Measurements from ENCODE around the gene ADORA2A.

ADORA2A gene

DNA sequence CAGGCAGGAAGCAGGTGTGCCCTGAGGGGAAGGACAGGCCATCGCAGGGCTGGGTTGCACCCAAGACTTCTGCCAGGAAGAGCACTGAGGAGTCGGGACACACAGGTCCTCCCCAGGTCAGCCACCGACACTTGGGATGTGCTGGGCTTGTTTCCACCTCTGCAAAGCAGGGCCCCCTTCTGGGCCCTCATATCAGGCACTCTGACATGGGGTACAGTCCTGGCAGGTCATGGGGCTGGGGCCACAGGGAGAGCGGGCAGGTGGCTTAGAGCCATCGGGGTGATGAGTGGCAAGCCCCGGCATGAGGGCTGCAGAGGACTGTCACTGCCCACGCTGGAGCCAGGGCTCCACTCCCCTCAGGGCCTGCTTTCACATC, 7.9 kb upstream of the ADORA2A start:
- WGBS, 2 experiments (ENCODE audit: insufficient coverage in 2 of 2): 93 to 94% methylated on average over 7 of the region's 7 CpGs
- Histone ChIP-seq H3K27ac (ENCODE audit: low read depth, low read length, severe bottlenecking) (no peak overlapping the region), H3K4me3 (ENCODE audit: extremely low read depth, insufficient read depth, low read length, poor library complexity, severe bottlenecking) (no peak overlapping the region), H3K4me1 (ENCODE audit: control insufficient read depth, insufficient read depth, low read length, poor library complexity, severe bottlenecking) (peaks cover 3% of the 10 kb centered on the region), H3K9me3 (ENCODE audit: control insufficient read depth, low read length) (no peaks in the 10 kb centered on the region), H3K36me3 (ENCODE audit: control insufficient read depth, insufficient read depth, low read length) (peaks cover 29% of the 10 kb centered on the region)

DNA sequence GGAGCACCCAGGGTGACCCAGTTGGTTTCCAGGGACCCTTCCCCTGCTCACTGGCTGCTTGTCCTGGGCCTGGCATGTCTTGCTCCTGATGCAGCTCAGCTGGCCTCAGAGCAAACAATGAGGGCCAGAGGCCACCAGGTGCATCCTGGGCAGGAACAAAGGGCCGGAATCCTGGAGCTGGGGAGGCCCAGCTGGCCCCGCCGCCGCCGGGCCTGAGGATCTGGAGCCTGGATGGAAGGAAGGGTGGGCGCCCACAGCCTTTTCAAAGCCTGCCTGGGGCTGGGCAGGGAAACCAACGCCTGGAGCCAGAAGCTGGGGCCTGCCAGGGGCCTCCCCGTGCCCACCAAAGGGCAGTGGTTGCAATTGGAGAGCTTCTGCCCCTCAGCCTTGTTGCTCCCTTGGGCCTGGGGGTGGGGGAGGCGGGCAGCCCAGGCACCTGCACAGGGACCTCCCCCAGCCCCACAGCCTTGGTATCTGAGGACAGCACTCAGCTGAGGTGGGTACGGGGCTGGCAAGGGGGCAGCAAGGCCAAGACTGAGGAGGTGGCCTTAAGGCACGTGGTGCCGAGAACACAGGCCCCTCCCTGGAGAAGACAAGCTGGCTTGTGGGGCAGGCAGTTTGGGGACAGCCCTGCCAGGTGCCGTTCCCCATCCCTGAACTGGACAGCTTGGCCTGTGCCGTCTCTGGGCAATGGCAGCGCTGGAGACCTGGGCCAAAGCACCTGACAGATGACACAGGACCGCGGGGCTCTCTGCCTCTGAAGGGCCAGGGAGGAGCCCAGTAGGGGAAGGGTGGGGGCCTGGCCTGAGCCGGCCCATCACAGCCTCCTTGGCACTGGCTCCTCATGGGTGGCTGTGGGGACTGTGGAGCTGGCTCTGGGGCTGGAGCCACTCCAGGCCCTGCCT, 7.1 kb upstream of the ADORA2A start:
- 82 to 83% methylated on average over 14 to 16 of the region's 18 CpGs for WGBS, 2 experiments (ENCODE audit: insufficient coverage in 2 of 2)
- peaks cover 3% of the 10 kb centered on the region for H3K4me1 ChIP-seq (ENCODE audit: control insufficient read depth, insufficient read depth, low read length, poor library complexity, severe bottlenecking)
- H3K36me3 ChIP-seq (ENCODE audit: control insufficient read depth, insufficient read depth, low read length): peaks cover 20% of the 10 kb centered on the region
- peak overlapping the region; percentile 10 for H3K27ac ChIP-seq (ENCODE audit: low read depth, low read length, severe bottlenecking)
- no peak overlapping the region for H3K4me3 ChIP-seq (ENCODE audit: extremely low read depth, insufficient read depth, low read length, poor library complexity, severe bottlenecking)
- no peaks in the 10 kb centered on the region for H3K9me3 ChIP-seq (ENCODE audit: control insufficient read depth, low read length)

DNA sequence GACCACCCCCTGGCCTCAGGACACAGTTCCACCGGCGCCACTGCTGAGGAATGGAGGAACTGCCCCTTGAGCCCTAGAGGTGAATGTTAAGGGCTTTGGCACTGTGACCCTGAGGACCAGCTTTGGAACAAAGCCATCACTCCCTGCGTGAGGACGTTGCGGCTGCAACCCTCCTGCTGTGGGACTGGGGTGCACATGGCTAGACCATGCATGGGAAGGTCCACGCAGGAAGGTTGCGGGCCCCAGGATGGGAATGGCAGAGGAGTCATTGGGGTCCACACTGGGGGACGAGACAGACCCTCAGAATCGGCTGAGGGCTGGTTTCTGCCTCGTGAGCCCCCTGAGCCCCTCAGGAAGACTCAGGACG, 6.4 kb upstream of the ADORA2A start:
- Histone ChIP-seq H3K36me3 (ENCODE audit: control insufficient read depth, insufficient read depth, low read length) (peaks cover 14% of the 10 kb centered on the region), H3K27ac (ENCODE audit: low read depth, low read length, severe bottlenecking) (peak overlapping the region; percentile 10), H3K4me3 (ENCODE audit: extremely low read depth, insufficient read depth, low read length, poor library complexity, severe bottlenecking) (no peak overlapping the region), H3K9me3 (ENCODE audit: control insufficient read depth, low read length) (no peaks in the 10 kb centered on the region), H3K4me1 (ENCODE audit: control insufficient read depth, insufficient read depth, low read length, poor library complexity, severe bottlenecking) (peaks cover 3% of the 10 kb centered on the region)
- 90 to 97% methylated on average over 7 to 9 of the region's 11 CpGs for WGBS, 2 experiments (ENCODE audit: insufficient coverage in 2 of 2)

DNA sequence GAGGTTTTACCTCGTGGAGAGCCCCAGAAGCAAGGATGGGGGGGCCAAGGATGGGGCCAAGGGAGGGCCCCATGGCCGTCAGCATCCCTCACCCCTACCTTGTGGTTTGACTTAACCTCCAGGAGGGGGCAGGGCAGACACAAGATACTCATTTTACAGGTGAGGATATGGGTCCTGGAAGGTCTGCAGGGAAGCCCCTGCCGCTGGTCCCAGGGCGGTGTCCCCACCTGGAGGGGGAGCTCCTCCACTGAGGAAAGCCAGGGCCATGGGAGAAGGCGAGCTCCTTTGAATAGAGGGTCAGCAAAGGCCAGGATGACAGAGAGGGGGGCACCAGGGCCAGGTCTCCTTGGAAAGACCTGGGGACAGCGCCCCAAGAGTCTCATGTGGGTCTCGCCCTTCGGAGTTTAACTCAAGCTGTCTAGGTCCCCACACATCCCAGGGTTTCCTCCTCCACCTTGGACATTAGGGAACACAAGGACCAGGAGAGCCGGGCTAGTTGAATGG, 5.9 kb upstream of the ADORA2A start:
- WGBS, 2 experiments (ENCODE audit: insufficient coverage in 2 of 2): 43 to 48% methylated on average over 5 to 7 of the region's 9 CpGs
- Histone ChIP-seq H3K4me1 (ENCODE audit: control insufficient read depth, insufficient read depth, low read length, poor library complexity, severe bottlenecking) (peaks cover 3% of the 10 kb centered on the region), H3K4me3 (ENCODE audit: extremely low read depth, insufficient read depth, low read length, poor library complexity, severe bottlenecking) (no peak overlapping the region), H3K27ac (ENCODE audit: low read depth, low read length, severe bottlenecking) (no peak overlapping the region), H3K36me3 (ENCODE audit: control insufficient read depth, insufficient read depth, low read length) (peaks cover 9% of the 10 kb centered on the region), H3K9me3 (ENCODE audit: control insufficient read depth, low read length) (no peaks in the 10 kb centered on the region)

DNA sequence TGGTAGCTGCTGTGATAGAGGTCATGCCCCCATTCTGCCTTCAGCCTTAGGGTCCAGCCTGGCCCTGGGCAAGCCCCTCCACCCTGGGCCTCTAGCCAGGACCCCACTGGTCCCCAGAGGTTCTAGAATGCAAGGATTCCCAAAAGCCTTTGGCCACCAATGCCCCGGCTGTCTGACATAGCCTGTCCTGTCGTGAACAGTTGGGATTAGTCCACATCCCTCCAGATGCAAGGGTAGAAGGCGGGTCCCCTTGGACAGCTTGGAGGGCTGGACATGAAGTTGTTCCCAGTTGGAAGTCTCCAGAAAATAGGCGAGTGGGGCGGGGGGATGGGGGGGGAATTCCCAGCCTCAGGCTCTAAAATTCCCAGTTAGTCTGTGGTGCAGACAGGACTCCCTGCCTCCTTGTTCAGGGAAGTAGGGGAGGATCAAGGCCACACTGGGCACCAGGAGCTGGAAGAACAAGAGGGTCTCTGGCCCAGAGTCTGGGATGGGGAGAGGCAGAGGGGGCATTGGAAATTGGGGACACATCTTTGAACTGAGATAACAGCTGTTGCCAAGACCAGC, 5.2 kb upstream of the ADORA2A start:
- Histone ChIP-seq H3K9me3 (ENCODE audit: control insufficient read depth, low read length) (no peaks in the 10 kb centered on the region), H3K36me3 (ENCODE audit: control insufficient read depth, insufficient read depth, low read length) (peaks cover 2% of the 10 kb centered on the region), H3K4me1 (ENCODE audit: control insufficient read depth, insufficient read depth, low read length, poor library complexity, severe bottlenecking) (peaks cover 3% of the 10 kb centered on the region), H3K27ac (ENCODE audit: low read depth, low read length, severe bottlenecking) (no peak overlapping the region), H3K4me3 (ENCODE audit: extremely low read depth, insufficient read depth, low read length, poor library complexity, severe bottlenecking) (no peak overlapping the region)
- 81 to 89% methylated on average over 5 of the region's 5 CpGs for WGBS, 2 experiments (ENCODE audit: insufficient coverage in 2 of 2)

DNA sequence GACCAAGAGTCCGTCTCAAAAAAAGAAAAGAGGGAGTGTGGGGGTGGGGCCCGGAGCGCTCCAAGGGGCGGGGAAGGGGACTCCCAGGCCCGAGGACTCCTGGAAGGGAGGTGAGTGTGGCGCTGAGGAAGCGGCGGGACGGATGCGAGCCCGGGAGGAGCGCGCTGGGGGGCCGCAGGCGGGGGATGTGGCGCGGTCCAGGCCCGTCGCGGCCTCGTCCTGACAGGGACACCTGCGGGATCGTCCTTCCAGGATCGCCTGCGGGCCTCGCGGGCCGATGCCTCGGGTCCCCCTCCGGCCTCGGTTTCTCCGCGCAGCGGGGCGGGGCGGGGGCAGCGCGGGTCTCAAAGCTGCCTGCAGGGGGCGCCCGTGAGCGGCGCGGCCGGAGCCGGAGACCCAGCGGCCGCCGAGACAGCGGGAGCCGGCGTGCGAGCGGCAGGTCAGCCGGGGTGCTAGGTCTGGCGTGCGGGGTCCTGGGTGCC, 3.8 kb upstream of the ADORA2A start:
- Histone ChIP-seq H3K27ac (ENCODE audit: low read depth, low read length, severe bottlenecking) (no peak overlapping the region), H3K36me3 (ENCODE audit: control insufficient read depth, insufficient read depth, low read length) (no peaks in the 10 kb centered on the region), H3K9me3 (ENCODE audit: control insufficient read depth, low read length) (no peaks in the 10 kb centered on the region), H3K4me3 (ENCODE audit: extremely low read depth, insufficient read depth, low read length, poor library complexity, severe bottlenecking) (peak overlapping the region; percentile 39), H3K4me1 (ENCODE audit: control insufficient read depth, insufficient read depth, low read length, poor library complexity, severe bottlenecking) (peaks cover 4% of the 10 kb centered on the region)
- WGBS, 2 experiments (ENCODE audit: insufficient coverage in 2 of 2): 4 to 6% methylated on average over 45 to 50 of the region's 56 CpGs

DNA sequence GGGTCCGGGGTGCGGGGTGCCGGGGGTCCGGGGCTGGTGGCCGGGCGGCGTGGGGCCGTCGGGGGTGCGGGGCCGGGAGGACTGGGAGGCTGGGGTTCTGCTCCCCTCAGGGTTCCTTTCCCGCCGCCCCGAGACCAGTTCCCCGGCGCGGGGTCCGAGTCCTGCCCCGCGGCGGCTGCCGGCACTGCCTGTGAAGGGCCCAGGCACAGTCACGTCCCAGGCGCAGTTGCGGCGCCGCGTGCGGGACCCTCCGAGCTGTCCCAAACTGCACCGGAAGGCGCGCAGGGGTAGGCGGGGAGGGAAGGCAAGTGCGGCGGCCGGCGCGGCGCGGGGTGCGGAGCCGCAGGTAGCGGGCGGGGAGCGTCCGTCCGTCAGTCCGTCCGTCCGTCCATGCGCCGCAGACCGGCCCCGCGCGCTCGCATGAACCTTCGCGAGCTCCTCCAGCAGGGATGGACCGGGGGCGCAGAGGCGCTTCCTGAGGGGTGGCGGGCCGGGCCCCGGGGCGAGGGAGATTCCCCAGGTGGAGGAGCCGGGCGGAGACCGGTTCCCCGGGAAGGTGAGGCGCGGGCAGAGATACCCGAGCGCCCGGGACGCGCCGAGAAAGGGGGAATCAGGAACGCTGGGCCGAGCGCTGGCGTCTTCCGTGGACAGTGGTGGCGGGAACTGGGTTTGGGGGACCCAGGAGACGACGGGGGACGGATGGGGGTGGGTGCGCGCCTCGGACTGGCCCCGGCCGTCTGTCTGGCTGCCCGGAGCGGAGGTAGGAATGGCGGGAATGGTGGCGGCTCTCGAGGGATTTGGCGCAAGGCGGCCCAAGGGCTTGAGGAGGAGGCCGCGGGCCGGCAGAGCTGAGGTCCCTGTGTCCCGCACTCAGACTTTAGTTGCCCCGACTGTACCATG, 3.1 kb upstream of the ADORA2A start:
- peak overlapping the region; percentile 39 for H3K4me3 ChIP-seq (ENCODE audit: extremely low read depth, insufficient read depth, low read length, poor library complexity, severe bottlenecking)
- whole genome bisulfite sequencing, 2 experiments (ENCODE audit: insufficient coverage in 2 of 2): 10 to 17% methylated on average over 80 to 82 of the region's 105 CpGs

DNA sequence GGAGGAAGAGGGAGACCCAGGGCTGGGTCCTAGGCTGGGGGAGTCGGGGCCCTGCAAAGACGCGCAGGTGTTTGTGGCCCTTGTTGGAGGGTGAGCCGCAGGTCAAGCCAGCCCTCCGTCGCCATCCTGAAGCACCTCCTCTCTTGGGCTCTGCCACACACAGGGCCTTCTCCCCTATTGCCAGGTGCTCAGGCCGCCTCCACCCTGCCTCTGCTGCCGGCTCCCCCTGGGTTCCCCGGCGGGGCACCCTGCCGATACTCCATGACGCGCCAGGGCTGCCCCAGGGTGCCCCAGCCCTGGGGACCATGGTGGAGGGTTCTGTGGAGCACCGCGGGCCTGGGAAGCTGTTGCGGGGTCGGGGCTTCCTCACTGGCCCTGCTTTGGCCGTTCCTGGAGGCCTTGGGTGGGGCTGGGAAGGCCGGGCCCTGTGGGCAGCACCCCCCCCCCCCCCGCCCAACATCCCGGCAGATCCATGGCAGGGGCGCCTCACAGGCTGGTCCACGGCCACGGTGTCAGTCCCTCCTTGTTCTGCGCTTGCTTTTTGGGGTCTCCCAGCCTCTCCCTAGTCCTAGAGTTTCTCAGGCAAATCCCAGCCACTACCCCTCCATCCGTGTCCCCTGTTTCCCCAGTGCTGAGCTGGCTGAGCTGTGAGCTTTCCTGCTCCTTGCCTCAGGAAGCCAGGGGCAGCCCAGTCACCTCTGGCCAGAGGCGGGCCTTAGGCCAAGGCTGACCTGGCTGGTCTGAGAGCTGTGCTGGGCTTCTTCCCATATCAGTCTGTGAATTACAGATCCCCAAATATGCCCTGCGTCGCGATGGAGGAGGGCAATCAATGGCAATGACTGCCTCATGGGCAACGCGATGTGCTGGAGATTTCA, 2.3 kb upstream of the ADORA2A start:
- Histone ChIP-seq H3K9me3 (ENCODE audit: control insufficient read depth, low read length) (no peaks in the 10 kb centered on the region), H3K4me1 (ENCODE audit: control insufficient read depth, insufficient read depth, low read length, poor library complexity, severe bottlenecking) (peaks cover 9% of the 10 kb centered on the region), H3K4me3 (ENCODE audit: extremely low read depth, insufficient read depth, low read length, poor library complexity, severe bottlenecking) (no peak overlapping the region), H3K36me3 (ENCODE audit: control insufficient read depth, insufficient read depth, low read length) (no peaks in the 10 kb centered on the region), H3K27ac (ENCODE audit: low read depth, low read length, severe bottlenecking) (no peak overlapping the region)
- 88 to 96% methylated on average over 16 to 18 of the region's 32 CpGs for WGBS, 2 experiments (ENCODE audit: insufficient coverage in 2 of 2)

More for the DNA sequence above, 3.1 kb upstream of the ADORA2A start:
- Histone ChIP-seq H3K4me1 (ENCODE audit: control insufficient read depth, insufficient read depth, low read length, poor library complexity, severe bottlenecking) (peaks cover 9% of the 10 kb centered on the region), H3K27ac (ENCODE audit: low read depth, low read length, severe bottlenecking) (no peak overlapping the region), H3K9me3 (ENCODE audit: control insufficient read depth, low read length) (no peaks in the 10 kb centered on the region), H3K36me3 (ENCODE audit: control insufficient read depth, insufficient read depth, low read length) (no peaks in the 10 kb centered on the region)

DNA sequence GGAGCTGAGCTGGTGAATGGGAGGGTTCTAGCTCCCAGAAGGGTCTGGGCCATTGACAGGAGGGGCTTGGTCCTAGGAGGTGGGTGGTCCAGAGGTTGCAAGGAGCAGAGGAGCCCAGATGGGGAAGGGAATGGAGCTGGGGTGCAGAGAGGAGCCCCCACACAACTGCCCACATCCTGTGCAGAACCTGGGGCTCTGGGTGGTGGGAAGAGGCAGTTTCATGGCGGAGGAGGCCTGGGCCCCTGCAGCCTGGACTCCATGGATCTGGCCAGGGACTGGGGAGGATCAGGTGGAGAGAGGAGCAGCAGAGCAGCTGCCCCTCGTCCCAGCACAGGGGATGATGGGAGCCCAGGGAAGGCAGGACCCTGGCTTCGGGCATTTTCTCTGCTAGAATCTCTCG, 963 bp upstream of the ADORA2A start:
- Histone ChIP-seq H3K36me3 (ENCODE audit: control insufficient read depth, insufficient read depth, low read length) (no peaks in the 10 kb centered on the region), H3K9me3 (ENCODE audit: control insufficient read depth, low read length) (no peaks in the 10 kb centered on the region), H3K27ac (ENCODE audit: low read depth, low read length, severe bottlenecking) (no peak overlapping the region), H3K4me3 (ENCODE audit: extremely low read depth, insufficient read depth, low read length, poor library complexity, severe bottlenecking) (no peak overlapping the region), H3K4me1 (ENCODE audit: control insufficient read depth, insufficient read depth, low read length, poor library complexity, severe bottlenecking) (peaks cover 9% of the 10 kb centered on the region)
- WGBS, 2 experiments (ENCODE audit: insufficient coverage in 2 of 2): 93 to 100% methylated on average over 1 to 3 of the region's 4 CpGs
